GM21576 (cell line): ENCODE data around the gene PDE4B.
"Not testable (repeated sequence)": the region's sequence is repeated elsewhere in the genome, so short reads cannot be mapped to it uniquely, and the experiment has no call there.

Source experiments
- ATAC-seq: cut with Tn5 transposase; IDR thresholded peaks from one replicate; pipeline ENCODE4 v1.9.1; 2021; ENCODE audit warnings: mild to moderate bottlenecking, moderate library complexity; ENCODE audit not compliant: unreplicated experiment

PDE4B gene

GRCh38 chr1:65949230-65949626 lies 156.5 kb downstream of the PDE4B start:
- ATAC-seq = no peak

GRCh38 chr1:65949933-65950332 lies 157.2 kb downstream of the PDE4B start:
- ATAC-seq = no peak

GRCh38 chr1:65952696-65953095 lies 160.0 kb downstream of the PDE4B start:
- no peak for ATAC-seq

DNA sequence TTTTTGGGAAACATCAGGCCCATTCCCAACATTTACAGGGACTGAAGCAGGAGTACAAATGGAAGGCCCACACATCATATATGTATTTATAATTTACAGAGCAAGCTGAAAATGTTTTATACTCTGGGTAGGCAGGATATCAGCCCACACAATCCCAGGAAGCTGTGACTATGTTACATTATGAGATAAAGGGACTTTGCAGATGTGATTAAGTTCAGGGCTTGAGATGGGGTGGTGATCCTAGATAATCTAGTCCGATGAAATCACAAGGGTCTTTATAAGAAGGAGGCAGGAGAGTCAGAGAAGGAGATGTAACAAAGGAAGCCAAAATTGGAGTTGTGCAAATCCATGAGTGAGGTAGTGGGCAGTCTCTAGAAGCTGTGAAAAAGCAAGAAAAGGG lies 160.5 kb downstream of the PDE4B start:
- no peak for ATAC-seq

DNA sequence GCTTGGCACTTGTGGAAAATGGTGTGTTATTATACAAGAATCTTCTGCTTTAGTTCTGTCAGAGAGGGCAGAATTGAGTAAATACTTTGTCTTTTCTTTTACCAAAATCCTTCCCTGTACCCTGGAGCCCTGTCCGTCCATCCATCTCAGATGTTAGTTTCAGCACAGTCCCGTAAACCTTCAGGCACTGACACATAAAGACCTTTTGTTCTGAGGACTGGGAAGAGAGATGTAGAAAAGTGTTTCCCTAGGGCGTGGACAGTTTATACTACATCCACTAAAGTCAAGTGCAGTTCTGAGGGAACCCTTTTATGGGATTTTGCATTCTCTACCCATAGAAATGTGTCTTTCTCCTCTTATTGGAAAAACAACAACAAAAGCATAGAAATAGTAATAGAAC lies 162.4 kb downstream of the PDE4B start:
- no peak for ATAC-seq

DNA sequence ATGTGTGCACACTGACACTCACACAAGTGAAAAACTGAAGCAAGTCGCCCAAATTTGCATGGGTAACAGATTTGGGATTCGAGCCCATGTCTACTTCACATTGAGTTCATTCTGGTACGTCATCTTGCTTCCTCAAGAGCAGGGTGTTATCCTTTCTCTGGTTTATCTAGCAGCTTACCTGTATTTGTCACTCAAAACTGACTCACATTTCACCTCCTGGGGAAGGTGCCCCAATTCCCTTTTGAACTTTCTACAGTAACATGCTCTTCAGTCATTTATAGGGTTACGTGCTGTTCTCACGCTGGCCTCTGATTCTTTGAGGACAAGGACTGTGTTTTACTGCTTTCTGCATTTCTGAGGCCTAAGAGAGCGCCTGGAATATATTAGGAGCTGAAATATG lies 162.8 kb downstream of the PDE4B start:
- ATAC-seq = no peak

GRCh38 chr1:65958561-65959350 lies 166.1 kb downstream of the PDE4B start:
- ATAC-seq = peak; percentile 64

DNA sequence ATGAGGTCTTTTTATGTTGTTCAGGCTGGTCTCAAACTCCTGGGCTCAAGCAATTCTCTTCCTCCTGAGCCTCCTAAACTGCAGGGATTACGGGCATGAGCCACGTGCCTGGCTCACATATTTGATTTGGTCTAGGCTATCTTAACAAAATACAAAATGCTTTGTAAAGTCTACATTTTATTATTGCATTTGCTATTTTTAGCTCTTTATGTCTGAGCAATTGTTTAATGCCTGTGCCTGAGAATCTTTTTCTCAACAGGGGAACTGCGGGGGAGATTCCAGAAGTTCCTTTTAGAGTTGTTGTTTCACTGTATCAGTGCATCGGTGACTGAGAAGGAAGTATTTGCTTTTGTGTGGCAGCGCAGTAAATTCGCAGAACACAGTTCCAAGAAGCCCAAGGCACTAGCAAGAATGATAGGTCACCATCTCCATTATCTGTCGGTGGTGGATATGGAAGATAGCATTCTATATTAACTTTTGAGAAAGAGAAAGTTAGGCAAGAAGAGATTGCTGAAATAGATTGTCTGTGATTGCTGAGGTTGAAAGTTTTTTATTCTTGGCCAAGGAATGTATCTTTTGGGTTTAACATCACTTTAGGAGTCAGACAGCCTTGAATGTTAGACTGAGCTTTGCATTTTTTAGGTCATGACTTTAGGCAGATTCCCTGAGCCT lies 167.3 kb downstream of the PDE4B start:
- ATAC-seq = no peak

- ATAC-seq = no peak
These were observed 170.6 kb downstream of the PDE4B start for GRCh38 chr1:65963156-65963888.

- no peak for ATAC-seq
These were observed 171.4 kb downstream of the PDE4B start for GRCh38 chr1:65964123-65964522.

DNA sequence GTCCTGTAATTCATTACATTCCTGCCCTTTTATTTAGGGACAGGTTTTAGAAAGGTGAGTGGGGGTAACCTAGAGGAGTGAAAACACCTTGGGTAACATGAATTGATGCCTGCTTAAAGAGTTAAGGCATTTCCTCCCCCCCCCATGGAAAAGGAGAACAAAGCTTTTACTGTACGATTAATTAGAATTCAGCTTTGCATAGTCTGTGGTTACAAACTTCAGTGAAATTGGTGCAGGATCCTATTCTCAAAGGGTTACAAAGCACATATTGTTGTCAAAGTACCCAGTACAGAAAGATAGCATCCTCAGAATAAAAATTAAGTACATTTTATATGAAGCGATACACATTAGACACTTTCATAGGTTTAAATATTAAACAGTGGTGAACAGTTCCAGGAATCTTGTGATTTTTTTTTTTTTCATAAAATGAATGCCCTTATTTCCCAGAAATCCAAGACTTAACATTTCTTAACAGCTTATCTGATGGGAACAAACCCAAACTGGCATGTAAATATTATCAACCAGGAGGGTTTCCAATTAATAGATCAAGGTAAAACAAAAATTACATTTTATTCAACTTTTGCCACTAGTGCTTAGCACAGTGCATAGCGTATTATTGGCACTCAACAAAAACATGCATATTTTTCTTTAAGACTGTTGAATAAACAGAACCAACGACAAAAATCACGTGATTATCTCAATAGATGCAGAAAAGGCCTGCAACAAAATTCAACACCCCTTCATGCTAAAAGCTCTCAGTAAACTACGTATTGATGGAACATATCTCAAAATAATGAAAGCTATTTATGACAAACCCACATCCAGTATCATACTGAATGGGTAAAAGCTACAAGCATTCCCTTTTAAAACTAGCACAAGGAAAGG lies 172.7 kb downstream of the PDE4B start:
- no peak for ATAC-seq

GRCh38 chr1:65967492-65967891 lies 174.8 kb downstream of the PDE4B start:
- not testable (repeated sequence) for ATAC-seq

GRCh38 chr1:65971547-65971946 lies 178.9 kb downstream of the PDE4B start:
- ATAC-seq = no peak

DNA sequence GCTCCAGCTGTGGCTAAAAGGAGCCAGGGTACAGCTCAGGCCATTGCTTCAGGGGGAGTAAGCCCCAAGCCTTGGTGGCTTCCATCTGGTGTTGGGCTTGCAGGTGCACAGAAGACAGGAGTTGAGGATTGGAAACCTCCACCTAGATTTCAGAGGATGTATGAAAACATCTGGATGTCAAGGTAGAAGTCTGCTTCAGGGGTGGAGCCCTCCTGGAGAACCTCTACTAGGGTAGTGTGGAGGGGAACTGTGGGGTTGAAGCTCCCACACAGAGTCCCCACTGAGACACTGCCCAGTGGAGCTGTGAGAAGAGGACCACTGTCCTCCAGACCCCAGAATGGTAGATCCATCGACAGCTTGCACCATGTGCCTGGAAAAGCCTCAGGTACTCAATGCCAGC lies 183.0 kb downstream of the PDE4B start:
- no peak for ATAC-seq

GRCh38 chr1:65979136-65980044 lies 186.7 kb downstream of the PDE4B start:
- no peak for ATAC-seq

GRCh38 chr1:65980237-65980636 lies 187.5 kb downstream of the PDE4B start:
- ATAC-seq = no peak

DNA sequence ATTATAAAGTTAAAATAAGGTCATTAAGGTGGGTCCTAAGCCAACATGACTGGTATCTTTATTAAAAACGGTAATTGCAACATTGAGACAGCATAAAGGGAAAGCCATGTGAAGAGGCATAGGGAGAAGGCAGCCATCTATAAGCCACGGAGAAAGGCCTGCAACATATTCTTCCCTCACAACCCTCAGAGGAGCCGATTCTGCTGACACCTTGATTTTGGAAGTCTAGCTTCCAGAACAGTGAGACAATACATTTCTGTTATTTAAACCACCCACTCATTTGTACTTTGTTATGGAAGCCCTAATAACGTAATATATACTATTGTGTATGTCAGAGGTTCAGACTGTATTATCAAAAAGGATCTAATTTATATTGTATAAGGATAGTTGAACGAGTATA lies 190.8 kb downstream of the PDE4B start:
- ATAC-seq = no peak

GRCh38 chr1:65985393-65986066 lies 192.8 kb downstream of the PDE4B start:
- ATAC-seq = no peak

- ATAC-seq = no peak
These were observed 193.5 kb downstream of the PDE4B start for GRCh38 chr1:65986146-65986545.
